Erythroblast (primary cell): ENCODE data around the gene ZSWIM6.

ENCODE experiments used
- GATA1 ChIP-seq: IDR thresholded peaks from 2 replicates; pipeline ENCODE4 v1.6.1; 2011; ENCODE audit warnings: low read depth, mild to moderate bottlenecking, control low read depth, low read length, moderate library complexity
- POLR2A ChIP-seq: IDR thresholded peaks from 2 replicates; pipeline ENCODE4 v1.6.1; 2011; ENCODE audit warnings: mild to moderate bottlenecking, low read length

DNA sequence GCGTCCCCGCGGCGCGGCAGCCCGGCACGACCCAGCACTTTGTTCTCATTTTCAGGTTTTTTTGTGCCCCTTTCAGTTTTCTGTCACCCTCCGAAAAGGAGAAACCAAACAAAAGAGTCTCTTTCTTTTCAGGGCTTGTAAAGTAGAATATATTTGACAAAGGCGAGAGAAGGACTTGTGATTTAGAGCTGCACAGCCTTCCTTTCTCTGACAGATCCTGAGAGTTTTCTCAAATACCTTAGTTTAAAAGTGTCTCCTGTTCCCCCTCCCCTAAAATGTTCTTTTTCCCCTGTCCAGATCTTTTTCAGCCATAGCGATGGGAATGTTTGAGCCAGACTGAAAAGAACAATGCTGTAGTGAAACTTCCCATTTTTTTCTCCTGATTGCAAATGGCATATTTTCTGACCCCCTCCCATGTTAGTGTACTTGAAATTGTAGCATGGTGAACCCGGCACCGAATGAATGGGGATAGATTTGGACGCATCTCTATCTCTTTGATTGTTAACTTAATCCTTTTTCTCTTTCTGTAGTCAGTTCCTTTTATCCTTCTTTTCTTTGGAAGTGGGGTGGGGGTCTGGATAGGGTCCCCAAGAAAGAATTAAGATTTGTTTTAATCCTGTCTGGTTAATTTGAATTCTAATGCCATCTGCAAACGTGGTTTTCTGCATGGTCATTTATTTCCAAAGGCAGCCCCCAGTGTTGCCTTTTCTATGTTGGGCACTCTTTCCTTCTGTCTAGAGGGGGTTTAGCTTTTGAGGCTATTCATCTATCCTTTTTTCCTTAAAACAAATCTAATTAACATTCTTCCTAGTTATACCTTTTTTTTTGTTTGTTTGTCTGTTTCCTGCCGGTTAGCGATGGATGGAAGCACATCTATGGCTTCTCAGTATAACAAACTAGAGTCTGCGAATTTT lies 2.2 kb downstream of the ZSWIM6 start:
- TF ChIP-seq POLR2A = no peak
- TF ChIP-seq GATA1 = no peak
